ENCODE measurements around the gene PRR14.
"Not testable (repeated sequence)": the region's sequence is repeated elsewhere in the genome, so short reads cannot be mapped to it uniquely, and the experiment has no call there.

DNA sequence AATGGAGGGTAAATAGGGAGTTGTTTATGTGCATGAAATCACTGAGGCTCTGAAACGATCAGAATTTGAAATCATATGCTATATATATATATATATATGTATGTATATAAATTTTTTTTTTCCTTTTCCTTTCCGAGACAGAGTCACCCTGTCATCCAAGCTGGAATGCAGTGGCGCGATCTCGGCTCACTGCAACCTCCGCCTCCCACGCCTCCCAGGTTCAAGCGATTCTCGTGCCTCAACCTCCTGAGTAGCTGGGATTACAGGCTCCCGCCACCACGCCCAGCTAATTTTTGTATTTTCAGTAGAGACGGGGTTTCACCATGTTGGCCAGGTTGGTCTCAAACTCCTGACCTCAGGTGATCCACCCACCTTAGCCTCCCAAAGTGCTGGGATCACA is 52.3 kb downstream of the PRR14 start:
- not testable (repeated sequence) for TF ChIP-seq ZNF70 (CRISPR knock-in tag; IDR thresholded peaks at IDR 0.05); ZNF565 (CRISPR knock-in tag; conservative IDR thresholded peaks at IDR 0.05; ENCODE audit: low read depth); ZNF8 (CRISPR knock-in tag; IDR thresholded peaks at IDR 0.05); SNAI2 (CRISPR knock-in tag; IDR thresholded peaks at IDR 0.05); ZFP30 (CRISPR knock-in tag; IDR thresholded peaks at IDR 0.05); BACH2 (CRISPR knock-in tag; IDR thresholded peaks at IDR 0.05; ENCODE audit: borderline replicate concordance)
- TF ChIP-seq, protein P1, sequence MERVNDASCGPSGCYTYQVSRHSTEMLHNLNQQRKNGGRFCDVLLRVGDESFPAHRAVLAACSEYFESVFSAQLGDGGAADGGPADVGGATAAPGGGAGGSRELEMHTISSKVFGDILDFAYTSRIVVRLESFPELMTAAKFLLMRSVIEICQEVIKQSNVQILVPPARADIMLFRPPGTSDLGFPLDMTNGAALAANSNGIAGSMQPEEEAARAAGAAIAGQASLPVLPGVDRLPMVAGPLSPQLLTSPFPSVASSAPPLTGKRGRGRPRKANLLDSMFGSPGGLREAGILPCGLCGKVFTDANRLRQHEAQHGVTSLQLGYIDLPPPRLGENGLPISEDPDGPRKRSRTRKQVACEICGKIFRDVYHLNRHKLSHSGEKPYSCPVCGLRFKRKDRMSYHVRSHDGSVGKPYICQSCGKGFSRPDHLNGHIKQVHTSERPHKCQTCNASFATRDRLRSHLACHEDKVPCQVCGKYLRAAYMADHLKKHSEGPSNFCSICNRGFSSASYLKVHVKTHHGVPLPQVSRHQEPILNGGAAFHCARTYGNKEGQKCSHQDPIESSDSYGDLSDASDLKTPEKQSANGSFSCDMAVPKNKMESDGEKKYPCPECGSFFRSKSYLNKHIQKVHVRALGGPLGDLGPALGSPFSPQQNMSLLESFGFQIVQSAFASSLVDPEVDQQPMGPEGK (CRISPR knock-in tag; IDR thresholded peaks at IDR 0.05; ENCODE audit: borderline replicate concordance), result not testable (repeated sequence)
- TF ChIP-seq, protein P2, sequence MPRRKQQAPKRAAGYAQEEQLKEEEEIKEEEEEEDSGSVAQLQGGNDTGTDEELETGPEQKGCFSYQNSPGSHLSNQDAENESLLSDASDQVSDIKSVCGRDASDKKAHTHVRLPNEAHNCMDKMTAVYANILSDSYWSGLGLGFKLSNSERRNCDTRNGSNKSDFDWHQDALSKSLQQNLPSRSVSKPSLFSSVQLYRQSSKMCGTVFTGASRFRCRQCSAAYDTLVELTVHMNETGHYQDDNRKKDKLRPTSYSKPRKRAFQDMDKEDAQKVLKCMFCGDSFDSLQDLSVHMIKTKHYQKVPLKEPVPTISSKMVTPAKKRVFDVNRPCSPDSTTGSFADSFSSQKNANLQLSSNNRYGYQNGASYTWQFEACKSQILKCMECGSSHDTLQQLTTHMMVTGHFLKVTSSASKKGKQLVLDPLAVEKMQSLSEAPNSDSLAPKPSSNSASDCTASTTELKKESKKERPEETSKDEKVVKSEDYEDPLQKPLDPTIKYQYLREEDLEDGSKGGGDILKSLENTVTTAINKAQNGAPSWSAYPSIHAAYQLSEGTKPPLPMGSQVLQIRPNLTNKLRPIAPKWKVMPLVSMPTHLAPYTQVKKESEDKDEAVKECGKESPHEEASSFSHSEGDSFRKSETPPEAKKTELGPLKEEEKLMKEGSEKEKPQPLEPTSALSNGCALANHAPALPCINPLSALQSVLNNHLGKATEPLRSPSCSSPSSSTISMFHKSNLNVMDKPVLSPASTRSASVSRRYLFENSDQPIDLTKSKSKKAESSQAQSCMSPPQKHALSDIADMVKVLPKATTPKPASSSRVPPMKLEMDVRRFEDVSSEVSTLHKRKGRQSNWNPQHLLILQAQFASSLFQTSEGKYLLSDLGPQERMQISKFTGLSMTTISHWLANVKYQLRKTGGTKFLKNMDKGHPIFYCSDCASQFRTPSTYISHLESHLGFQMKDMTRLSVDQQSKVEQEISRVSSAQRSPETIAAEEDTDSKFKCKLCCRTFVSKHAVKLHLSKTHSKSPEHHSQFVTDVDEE (CRISPR knock-in tag; IDR thresholded peaks at IDR 0.05), result not testable (repeated sequence)

All from SK-N-SH treated with all-trans-retinoic acid at 6 μM for 48 hours (cell line).